ENCODE results near the gene MET. TPM values are rescaled to one million over a fixed set of nuclear protein-coding genes. Genes with fewer than 3 reads are reported as not detected.
"Not testable (repeated sequence)": the region's sequence is repeated elsewhere in the genome, so short reads cannot be mapped to it uniquely, and the experiment has no call there.

The MET gene
- total RNA-seq = 3.9 TPM

GRCh38 chr7:116671681-116672595 is at the start of gene MET:
MET (plus strand) TSS chr7:116672196; CDS start chr7:116699085, 26,889 bp downstream.
- H3K4me1 ChIP-seq (ENCODE audit: insufficient read depth, low read length) = peaks cover 7% of the 10 kb centered on the region
- H3K9me3 ChIP-seq (ENCODE audit: low read depth, low read length) = no peaks in the 10 kb centered on the region
- H3K27me3 ChIP-seq (ENCODE audit: insufficient read depth, low read length) = peaks cover 62% of the 10 kb centered on the region
- H3K4me3 ChIP-seq (ENCODE audit: low read length) = no peak within 1 kb of the TSS

GRCh38 chr7:116626886-116627285 is 45.1 kb upstream of the MET start:
- Histone ChIP-seq H3K9me3 (ENCODE audit: low read depth, low read length) (no peaks in the 10 kb centered on the region), H3K4me1 (ENCODE audit: insufficient read depth, low read length) (no peaks in the 10 kb centered on the region), H3K4me3 (ENCODE audit: low read length) (no peak overlapping the region)

GRCh38 chr7:116629051-116629463 is 42.9 kb upstream of the MET start:
- H3K4me3 ChIP-seq (ENCODE audit: low read length) = no peak overlapping the region
- H3K4me1 ChIP-seq (ENCODE audit: insufficient read depth, low read length) = no peaks in the 10 kb centered on the region
- no peaks in the 10 kb centered on the region for H3K9me3 ChIP-seq (ENCODE audit: low read depth, low read length)
- peaks cover 4% of the 10 kb centered on the region for H3K27me3 ChIP-seq (ENCODE audit: insufficient read depth, low read length)

More at GRCh38 chr7:116626886-116627285, 45.1 kb upstream of the MET start:
- peaks cover 4% of the 10 kb centered on the region for H3K27me3 ChIP-seq (ENCODE audit: insufficient read depth, low read length)

GRCh38 chr7:116630357-116630756 is 41.6 kb upstream of the MET start:
- H3K4me3 ChIP-seq (ENCODE audit: low read length) = no peak overlapping the region
- peaks cover 4% of the 10 kb centered on the region for H3K27me3 ChIP-seq (ENCODE audit: insufficient read depth, low read length)
- H3K4me1 ChIP-seq (ENCODE audit: insufficient read depth, low read length) = no peaks in the 10 kb centered on the region
- H3K9me3 ChIP-seq (ENCODE audit: low read depth, low read length) = no peaks in the 10 kb centered on the region

GRCh38 chr7:116630932-116631671 is 40.9 kb upstream of the MET start:
- H3K9me3 ChIP-seq (ENCODE audit: low read depth, low read length) = no peaks in the 10 kb centered on the region
- no peaks in the 10 kb centered on the region for H3K4me1 ChIP-seq (ENCODE audit: insufficient read depth, low read length)
- H3K4me3 ChIP-seq (ENCODE audit: low read length) = no peak overlapping the region
- H3K27me3 ChIP-seq (ENCODE audit: insufficient read depth, low read length) = peaks cover 4% of the 10 kb centered on the region

GRCh38 chr7:116631676-116632075 is 40.3 kb upstream of the MET start:
- H3K9me3 ChIP-seq (ENCODE audit: low read depth, low read length) = no peaks in the 10 kb centered on the region
- H3K4me3 ChIP-seq (ENCODE audit: low read length) = no peak overlapping the region
- no peaks in the 10 kb centered on the region for H3K4me1 ChIP-seq (ENCODE audit: insufficient read depth, low read length)
- H3K27me3 ChIP-seq (ENCODE audit: insufficient read depth, low read length) = peaks cover 4% of the 10 kb centered on the region

- Histone ChIP-seq H3K27me3 (ENCODE audit: insufficient read depth, low read length) (no peaks in the 10 kb centered on the region), H3K4me3 (ENCODE audit: low read length) (no peak overlapping the region)
These were observed 39.6 kb upstream of the MET start for GRCh38 chr7:116632384-116632783.

GRCh38 chr7:116633131-116633988 is 38.6 kb upstream of the MET start:
- Histone ChIP-seq H3K4me3 (ENCODE audit: low read length) (no peak overlapping the region), H3K9me3 (ENCODE audit: low read depth, low read length) (no peaks in the 10 kb centered on the region), H3K27me3 (ENCODE audit: insufficient read depth, low read length) (no peaks in the 10 kb centered on the region), H3K4me1 (ENCODE audit: insufficient read depth, low read length) (no peaks in the 10 kb centered on the region)

More at GRCh38 chr7:116632384-116632783, 39.6 kb upstream of the MET start:
- H3K9me3 ChIP-seq (ENCODE audit: low read depth, low read length) = no peaks in the 10 kb centered on the region
- H3K4me1 ChIP-seq (ENCODE audit: insufficient read depth, low read length) = no peaks in the 10 kb centered on the region

GRCh38 chr7:116636997-116637396 is 35.0 kb upstream of the MET start:
- no peak overlapping the region for H3K4me3 ChIP-seq (ENCODE audit: low read length)
- no peaks in the 10 kb centered on the region for H3K4me1 ChIP-seq (ENCODE audit: insufficient read depth, low read length)
- H3K27me3 ChIP-seq (ENCODE audit: insufficient read depth, low read length) = no peaks in the 10 kb centered on the region
- H3K9me3 ChIP-seq (ENCODE audit: low read depth, low read length) = no peaks in the 10 kb centered on the region

GRCh38 chr7:116638592-116638991 is 33.4 kb upstream of the MET start:
- H3K4me3 ChIP-seq (ENCODE audit: low read length); H3K27me3 ChIP-seq (ENCODE audit: insufficient read depth, low read length); H3K4me1 ChIP-seq (ENCODE audit: insufficient read depth, low read length); H3K9me3 ChIP-seq (ENCODE audit: low read depth, low read length): not testable (repeated sequence)

- no peaks in the 10 kb centered on the region for H3K4me1 ChIP-seq (ENCODE audit: insufficient read depth, low read length)
- no peaks in the 10 kb centered on the region for H3K27me3 ChIP-seq (ENCODE audit: insufficient read depth, low read length)
- H3K9me3 ChIP-seq (ENCODE audit: low read depth, low read length) = no peaks in the 10 kb centered on the region
- no peak overlapping the region for H3K4me3 ChIP-seq (ENCODE audit: low read length)
These were observed 30.3 kb upstream of the MET start for GRCh38 chr7:116641551-116642153.

- H3K4me1 ChIP-seq (ENCODE audit: insufficient read depth, low read length); H3K9me3 ChIP-seq (ENCODE audit: low read depth, low read length); H3K4me3 ChIP-seq (ENCODE audit: low read length); H3K27me3 ChIP-seq (ENCODE audit: insufficient read depth, low read length): not testable (repeated sequence)
These were observed 28.8 kb upstream of the MET start for GRCh38 chr7:116643148-116643547.

- no peaks in the 10 kb centered on the region for H3K9me3 ChIP-seq (ENCODE audit: low read depth, low read length)
- H3K4me1 ChIP-seq (ENCODE audit: insufficient read depth, low read length) = no peaks in the 10 kb centered on the region
- H3K4me3 ChIP-seq (ENCODE audit: low read length) = no peak overlapping the region
- no peaks in the 10 kb centered on the region for H3K27me3 ChIP-seq (ENCODE audit: insufficient read depth, low read length)
These were observed 27.4 kb upstream of the MET start for GRCh38 chr7:116644628-116645027.

GRCh38 chr7:116647290-116647689 is 24.7 kb upstream of the MET start:
- H3K9me3 ChIP-seq (ENCODE audit: low read depth, low read length) = no peaks in the 10 kb centered on the region
- H3K4me1 ChIP-seq (ENCODE audit: insufficient read depth, low read length) = no peaks in the 10 kb centered on the region
- H3K4me3 ChIP-seq (ENCODE audit: low read length) = no peak overlapping the region
- H3K27me3 ChIP-seq (ENCODE audit: insufficient read depth, low read length) = peaks cover 3% of the 10 kb centered on the region
